ENCODE data around the gene KRT9. TPM values are rescaled to one million over a fixed set of nuclear protein-coding genes. Genes with fewer than 3 reads are reported as not detected.

The KRT9 gene
- total and polyA plus RNA-seq, 2 donors (not counting 3 experiments of a cell fraction or from before 2014, with no cell fraction given), result not detected

DNA sequence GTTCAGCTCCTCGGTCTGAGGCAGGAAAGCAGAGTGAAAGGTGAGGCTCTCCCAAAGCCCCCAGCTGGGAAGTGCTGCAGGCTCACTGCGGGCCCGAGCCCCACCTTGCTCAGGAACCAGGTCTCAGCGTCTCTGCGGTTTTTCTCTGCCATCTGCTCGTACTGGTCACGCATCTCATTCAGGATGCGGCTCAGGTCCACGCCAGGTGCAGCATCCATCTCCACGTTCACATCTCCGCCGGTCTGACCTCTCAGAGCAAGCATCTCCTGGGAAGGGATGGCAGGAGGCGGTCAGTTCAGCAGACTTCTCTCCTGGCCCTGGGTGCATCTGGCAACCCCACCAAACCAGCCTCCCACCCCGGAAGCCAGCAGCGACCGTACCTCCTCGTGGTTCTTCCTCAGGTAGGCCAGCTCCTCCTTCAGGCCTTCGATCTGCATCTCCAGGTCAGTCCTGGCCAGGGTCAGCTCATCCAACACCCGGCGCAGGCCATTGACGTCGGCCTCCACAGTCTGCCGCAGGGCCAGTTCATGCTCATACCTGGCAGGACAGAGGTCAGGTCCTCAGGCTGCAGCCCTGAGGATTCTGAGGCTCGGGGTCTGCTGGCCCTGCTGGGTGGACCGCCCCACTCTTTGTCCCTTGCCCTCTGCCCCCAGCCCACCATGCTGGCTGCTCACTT lies 39.2 kb upstream of the KRT9 start:
- DNase-seq (ENCODE audit: low read depth, low spot score), result no peak
- Histone ChIP-seq H3K9me3 (replicated peaks; ENCODE audit: control insufficient read depth, insufficient read depth, low read length) (no peaks in the 10 kb centered on the region), H3K4me2 (ENCODE audit: insufficient read depth, low read length) (no peak overlapping the region), H4K20me1 (replicated peaks; ENCODE audit: control insufficient read depth, extremely low read depth, insufficient read depth, low read length) (no peaks in the 10 kb centered on the region), H3K36me3 (ENCODE audit: control insufficient read depth in 2 of 2, extremely low read depth in 1 of 2, insufficient read depth in 2 of 2, low read length in 2 of 2) (no peaks in the 10 kb centered on the region), H3K9me1 (replicated peaks; ENCODE audit: control insufficient read depth, extremely low read depth, insufficient read depth, low read length) (no peaks in the 10 kb centered on the region), H3K9ac (replicated peaks; ENCODE audit: extremely low read depth, insufficient read depth, low read length) (no peak overlapping the region), H3K27me3 (ENCODE audit: control insufficient read depth in 2 of 2, insufficient read depth in 2 of 2, low read length in 2 of 2) (no peaks in the 10 kb centered on the region), H3K4me3 (replicated peaks in 1 of 3; ENCODE audit: insufficient read depth in 1 of 3, low read depth in 1 of 3, low read length in 3 of 3) (no peak overlapping the region), H3K4me1 (ENCODE audit: control insufficient read depth, extremely low read depth, insufficient read depth, low read length) (no peaks in the 10 kb centered on the region), H3K27ac (ENCODE audit: insufficient read depth, low read depth, low read length) (no peak overlapping the region), H2AFZ (ENCODE audit: low read depth, low read length) (no peak overlapping the region), H3K79me2 (ENCODE audit: control insufficient read depth, insufficient read depth, low read length) (no peaks in the 10 kb centered on the region)
- ChIA-PET CTCF (interaction anchor here (1.4 kb wide), 1 partner anchor 32 kb away, joined by 4 read pairs; no protein-coding TSS in a partner anchor), POLR2A (no interaction called here)
- dilution Hi-C loops (cut with MboI; ENCODE audit: extremely low pct_ligation_motif_present, low sequenced_read_pairs), result no loop called here
- BruUV-seq (replicated peaks), result no TSS peak
- intact Hi-C loops (cut with micrococcal nuclease), result loop anchor here (1.0 kb wide), 1 partner anchor 37 kb away; no protein-coding TSS in a partner anchor
- no peak for FAIRE-seq
- TF ChIP-seq FOS (IDR thresholded peaks at IDR 0.05; ENCODE audit: borderline replicate concordance, insufficient read depth, low read length) (no peak), MYC (IDR thresholded peaks at IDR 0.05; ENCODE audit: low read depth, low read length) (no peak), GATA2 (IDR thresholded peaks at IDR 0.05; ENCODE audit: insufficient read depth, insufficient read length, low read depth, low read length) (no peak), POLR2A (IDR thresholded peaks at IDR 0.05; ENCODE audit: low read depth, low read length) (no peak), EZH2 (IDR thresholded peaks at IDR 0.05; ENCODE audit: borderline replicate concordance, low read depth, low read length, severe bottlenecking) (no peak), POLR2AphosphoS5 (IDR thresholded peaks at IDR 0.05; ENCODE audit: insufficient read depth, low read depth, low read length) (no peak), JUN (IDR thresholded peaks at IDR 0.05; ENCODE audit: borderline replicate concordance, insufficient read depth, insufficient read length, low read depth) (no peak), MAX (IDR thresholded peaks at IDR 0.05; ENCODE audit: insufficient read depth, insufficient read length) (no peak)
- TF ChIP-seq, protein P1, sequence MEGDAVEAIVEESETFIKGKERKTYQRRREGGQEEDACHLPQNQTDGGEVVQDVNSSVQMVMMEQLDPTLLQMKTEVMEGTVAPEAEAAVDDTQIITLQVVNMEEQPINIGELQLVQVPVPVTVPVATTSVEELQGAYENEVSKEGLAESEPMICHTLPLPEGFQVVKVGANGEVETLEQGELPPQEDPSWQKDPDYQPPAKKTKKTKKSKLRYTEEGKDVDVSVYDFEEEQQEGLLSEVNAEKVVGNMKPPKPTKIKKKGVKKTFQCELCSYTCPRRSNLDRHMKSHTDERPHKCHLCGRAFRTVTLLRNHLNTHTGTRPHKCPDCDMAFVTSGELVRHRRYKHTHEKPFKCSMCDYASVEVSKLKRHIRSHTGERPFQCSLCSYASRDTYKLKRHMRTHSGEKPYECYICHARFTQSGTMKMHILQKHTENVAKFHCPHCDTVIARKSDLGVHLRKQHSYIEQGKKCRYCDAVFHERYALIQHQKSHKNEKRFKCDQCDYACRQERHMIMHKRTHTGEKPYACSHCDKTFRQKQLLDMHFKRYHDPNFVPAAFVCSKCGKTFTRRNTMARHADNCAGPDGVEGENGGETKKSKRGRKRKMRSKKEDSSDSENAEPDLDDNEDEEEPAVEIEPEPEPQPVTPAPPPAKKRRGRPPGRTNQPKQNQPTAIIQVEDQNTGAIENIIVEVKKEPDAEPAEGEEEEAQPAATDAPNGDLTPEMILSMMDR (IDR thresholded peaks at IDR 0.05; ENCODE audit: extremely low read depth in 1 of 2, insufficient read depth in 1 of 2, low read depth in 1 of 2, low read length in 2 of 2), result no peak

All from endothelial cell of umbilical vein (primary cell).